Lower leg skin (tissue), 3 donors: ENCODE data around the gene TTC39B.

Experiments used
- POLR2A ChIP-seq, 2 donors: fragments of 450-650 bp; IDR thresholded peaks; one replicate each; pipeline ENCODE4 v1.6.1; 2016 to 2017; ENCODE audit warnings: antibody characterized with exemption in 2 of 2, mild to moderate bottlenecking in 1 of 2, moderate library complexity in 1 of 2
- TF ChIP-seq, protein P1 (sequence below), 3 donors: fragments of 450-650 bp; IDR thresholded peaks; one replicate each; pipeline ENCODE4 v1.5.1; 2016; ENCODE audit warnings: antibody characterized with exemption in 3 of 3, mild to moderate bottlenecking in 3 of 3, moderate library complexity in 2 of 3

DNA sequence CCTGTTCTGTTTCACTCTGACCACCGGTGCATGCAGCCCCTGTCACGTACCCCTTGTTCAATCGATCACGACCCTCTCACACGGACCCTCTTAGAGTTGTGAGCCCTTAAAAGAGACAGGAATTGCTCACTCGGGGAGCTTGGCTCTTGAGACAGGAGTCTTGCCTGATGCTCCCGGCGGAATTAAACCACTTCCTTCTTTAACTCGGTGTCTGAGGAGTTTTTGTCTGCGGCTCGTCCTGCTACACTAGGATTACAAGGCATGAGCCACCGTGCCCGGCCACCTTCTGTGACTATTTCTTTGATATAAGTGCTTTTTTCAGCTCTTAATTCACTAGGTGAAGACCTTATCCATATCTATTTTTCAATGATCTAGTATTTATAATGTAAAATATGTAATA is 167.5 kb downstream of the TTC39B start:
- TF ChIP-seq, protein P1, sequence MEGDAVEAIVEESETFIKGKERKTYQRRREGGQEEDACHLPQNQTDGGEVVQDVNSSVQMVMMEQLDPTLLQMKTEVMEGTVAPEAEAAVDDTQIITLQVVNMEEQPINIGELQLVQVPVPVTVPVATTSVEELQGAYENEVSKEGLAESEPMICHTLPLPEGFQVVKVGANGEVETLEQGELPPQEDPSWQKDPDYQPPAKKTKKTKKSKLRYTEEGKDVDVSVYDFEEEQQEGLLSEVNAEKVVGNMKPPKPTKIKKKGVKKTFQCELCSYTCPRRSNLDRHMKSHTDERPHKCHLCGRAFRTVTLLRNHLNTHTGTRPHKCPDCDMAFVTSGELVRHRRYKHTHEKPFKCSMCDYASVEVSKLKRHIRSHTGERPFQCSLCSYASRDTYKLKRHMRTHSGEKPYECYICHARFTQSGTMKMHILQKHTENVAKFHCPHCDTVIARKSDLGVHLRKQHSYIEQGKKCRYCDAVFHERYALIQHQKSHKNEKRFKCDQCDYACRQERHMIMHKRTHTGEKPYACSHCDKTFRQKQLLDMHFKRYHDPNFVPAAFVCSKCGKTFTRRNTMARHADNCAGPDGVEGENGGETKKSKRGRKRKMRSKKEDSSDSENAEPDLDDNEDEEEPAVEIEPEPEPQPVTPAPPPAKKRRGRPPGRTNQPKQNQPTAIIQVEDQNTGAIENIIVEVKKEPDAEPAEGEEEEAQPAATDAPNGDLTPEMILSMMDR (IDR thresholded peaks at IDR 0.05), result no peak
- TF ChIP-seq POLR2A (IDR thresholded peaks at IDR 0.05), result no peak
